Liver (tissue), 3 donors: Measurements from ENCODE around the gene PIK3CG.
"Not testable (repeated sequence)": the region's sequence is repeated elsewhere in the genome, so short reads cannot be mapped to it uniquely, and the experiment has no call there.

Experiments
- GABPA ChIP-seq, 2 donors: IDR thresholded peaks in 1 of 2; conservative IDR thresholded peaks in 1 of 2; 2 replicates each; pipeline ENCODE4 v1.6.1; 2016; ENCODE audit warnings: antibody characterized with exemption in 2 of 2, mild to moderate bottlenecking in 1 of 2, moderate library complexity in 1 of 2
- HNF4A ChIP-seq, 2 donors: conservative IDR thresholded peaks; 2 replicates each; pipeline ENCODE4 v1.6.1; 2016; ENCODE audit warnings: antibody characterized with exemption in 2 of 2, mild to moderate bottlenecking in 2 of 2
- NR2F2 ChIP-seq: IDR thresholded peaks from 2 replicates; pipeline ENCODE4 v1.6.1; 2016; ENCODE audit warnings: antibody characterized with exemption
- RAD21 ChIP-seq, 2 donors: IDR thresholded peaks; 2 replicates each; pipeline ENCODE4 v1.6.1; 2016; ENCODE audit warnings: antibody characterized with exemption in 2 of 2, mild to moderate bottlenecking in 2 of 2
- SP1 ChIP-seq: IDR thresholded peaks from 2 replicates; pipeline ENCODE4 v1.6.1; 2018; ENCODE audit warnings: antibody characterized with exemption, mild to moderate bottlenecking
- TAF1 ChIP-seq: conservative IDR thresholded peaks from 2 replicates; pipeline ENCODE4 v1.6.1; 2016; ENCODE audit warnings: antibody characterized with exemption, mild to moderate bottlenecking
- TF ChIP-seq, protein P1 (sequence below): fragments of 150-350 bp; IDR thresholded peaks from 2 replicates; pipeline ENCODE4 v1.5.1; 2017; ENCODE audit warnings: improper control_type of control experiment, low read depth, low read length; ENCODE audit not compliant: missing input control
- TF ChIP-seq, protein P2 (sequence below): IDR thresholded peaks from 2 replicates; pipeline ENCODE4 v1.6.1; 2016; ENCODE audit warnings: antibody characterized with exemption
- TF ChIP-seq, protein P3 (sequence below): IDR thresholded peaks from 2 replicates; pipeline ENCODE4 v1.6.1; 2016; ENCODE audit warnings: antibody characterized with exemption, mild to moderate bottlenecking
- TF ChIP-seq, protein P4 (sequence below): IDR thresholded peaks from 2 replicates; pipeline ENCODE4 v1.6.1; 2016; ENCODE audit warnings: antibody characterized with exemption
- TF ChIP-seq, protein P5 (sequence below): IDR thresholded peaks from 2 replicates; pipeline ENCODE4 v1.6.1; 2016; ENCODE audit warnings: antibody characterized with exemption
- donor health status: healthy.
- donor health status: healthy.

DNA sequence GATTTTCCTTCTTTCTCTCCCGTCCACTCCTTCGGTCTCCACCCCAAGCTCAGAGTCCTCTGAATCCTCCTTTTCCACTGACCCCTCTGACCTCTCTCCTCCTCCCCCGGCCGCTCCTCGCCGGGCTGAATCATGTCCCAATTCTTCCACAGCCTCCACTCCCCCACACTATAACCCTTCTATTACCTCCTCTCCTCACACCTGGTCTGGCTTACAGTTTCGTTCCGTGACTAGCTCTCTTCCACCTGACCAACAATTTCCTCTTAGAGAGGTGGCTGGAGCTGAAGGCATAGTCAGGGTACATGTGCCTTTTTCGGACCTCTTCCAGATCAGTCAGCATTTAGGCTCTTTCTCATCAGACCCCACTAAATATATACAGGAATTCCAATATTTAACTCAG, 34.2 kb upstream of the PIK3CG start:
- TF ChIP-seq, protein P1, sequence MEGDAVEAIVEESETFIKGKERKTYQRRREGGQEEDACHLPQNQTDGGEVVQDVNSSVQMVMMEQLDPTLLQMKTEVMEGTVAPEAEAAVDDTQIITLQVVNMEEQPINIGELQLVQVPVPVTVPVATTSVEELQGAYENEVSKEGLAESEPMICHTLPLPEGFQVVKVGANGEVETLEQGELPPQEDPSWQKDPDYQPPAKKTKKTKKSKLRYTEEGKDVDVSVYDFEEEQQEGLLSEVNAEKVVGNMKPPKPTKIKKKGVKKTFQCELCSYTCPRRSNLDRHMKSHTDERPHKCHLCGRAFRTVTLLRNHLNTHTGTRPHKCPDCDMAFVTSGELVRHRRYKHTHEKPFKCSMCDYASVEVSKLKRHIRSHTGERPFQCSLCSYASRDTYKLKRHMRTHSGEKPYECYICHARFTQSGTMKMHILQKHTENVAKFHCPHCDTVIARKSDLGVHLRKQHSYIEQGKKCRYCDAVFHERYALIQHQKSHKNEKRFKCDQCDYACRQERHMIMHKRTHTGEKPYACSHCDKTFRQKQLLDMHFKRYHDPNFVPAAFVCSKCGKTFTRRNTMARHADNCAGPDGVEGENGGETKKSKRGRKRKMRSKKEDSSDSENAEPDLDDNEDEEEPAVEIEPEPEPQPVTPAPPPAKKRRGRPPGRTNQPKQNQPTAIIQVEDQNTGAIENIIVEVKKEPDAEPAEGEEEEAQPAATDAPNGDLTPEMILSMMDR: not testable (repeated sequence)
- TF ChIP-seq GABPA (IDR thresholded peaks at IDR 0.05 in 1 of 2, conservative IDR thresholded peaks at IDR 0.05 in 1 of 2); HNF4A (conservative IDR thresholded peaks at IDR 0.05); SP1; TAF1; RAD21 (IDR thresholded peaks at IDR 0.05); NR2F2: not testable (repeated sequence)
- TF ChIP-seq, protein P2, sequence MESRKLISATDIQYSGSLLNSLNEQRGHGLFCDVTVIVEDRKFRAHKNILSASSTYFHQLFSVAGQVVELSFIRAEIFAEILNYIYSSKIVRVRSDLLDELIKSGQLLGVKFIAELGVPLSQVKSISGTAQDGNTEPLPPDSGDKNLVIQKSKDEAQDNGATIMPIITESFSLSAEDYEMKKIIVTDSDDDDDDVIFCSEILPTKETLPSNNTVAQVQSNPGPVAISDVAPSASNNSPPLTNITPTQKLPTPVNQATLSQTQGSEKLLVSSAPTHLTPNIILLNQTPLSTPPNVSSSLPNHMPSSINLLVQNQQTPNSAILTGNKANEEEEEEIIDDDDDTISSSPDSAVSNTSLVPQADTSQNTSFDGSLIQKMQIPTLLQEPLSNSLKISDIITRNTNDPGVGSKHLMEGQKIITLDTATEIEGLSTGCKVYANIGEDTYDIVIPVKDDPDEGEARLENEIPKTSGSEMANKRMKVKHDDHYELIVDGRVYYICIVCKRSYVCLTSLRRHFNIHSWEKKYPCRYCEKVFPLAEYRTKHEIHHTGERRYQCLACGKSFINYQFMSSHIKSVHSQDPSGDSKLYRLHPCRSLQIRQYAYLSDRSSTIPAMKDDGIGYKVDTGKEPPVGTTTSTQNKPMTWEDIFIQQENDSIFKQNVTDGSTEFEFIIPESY: not testable (repeated sequence)
- TF ChIP-seq, protein P3, sequence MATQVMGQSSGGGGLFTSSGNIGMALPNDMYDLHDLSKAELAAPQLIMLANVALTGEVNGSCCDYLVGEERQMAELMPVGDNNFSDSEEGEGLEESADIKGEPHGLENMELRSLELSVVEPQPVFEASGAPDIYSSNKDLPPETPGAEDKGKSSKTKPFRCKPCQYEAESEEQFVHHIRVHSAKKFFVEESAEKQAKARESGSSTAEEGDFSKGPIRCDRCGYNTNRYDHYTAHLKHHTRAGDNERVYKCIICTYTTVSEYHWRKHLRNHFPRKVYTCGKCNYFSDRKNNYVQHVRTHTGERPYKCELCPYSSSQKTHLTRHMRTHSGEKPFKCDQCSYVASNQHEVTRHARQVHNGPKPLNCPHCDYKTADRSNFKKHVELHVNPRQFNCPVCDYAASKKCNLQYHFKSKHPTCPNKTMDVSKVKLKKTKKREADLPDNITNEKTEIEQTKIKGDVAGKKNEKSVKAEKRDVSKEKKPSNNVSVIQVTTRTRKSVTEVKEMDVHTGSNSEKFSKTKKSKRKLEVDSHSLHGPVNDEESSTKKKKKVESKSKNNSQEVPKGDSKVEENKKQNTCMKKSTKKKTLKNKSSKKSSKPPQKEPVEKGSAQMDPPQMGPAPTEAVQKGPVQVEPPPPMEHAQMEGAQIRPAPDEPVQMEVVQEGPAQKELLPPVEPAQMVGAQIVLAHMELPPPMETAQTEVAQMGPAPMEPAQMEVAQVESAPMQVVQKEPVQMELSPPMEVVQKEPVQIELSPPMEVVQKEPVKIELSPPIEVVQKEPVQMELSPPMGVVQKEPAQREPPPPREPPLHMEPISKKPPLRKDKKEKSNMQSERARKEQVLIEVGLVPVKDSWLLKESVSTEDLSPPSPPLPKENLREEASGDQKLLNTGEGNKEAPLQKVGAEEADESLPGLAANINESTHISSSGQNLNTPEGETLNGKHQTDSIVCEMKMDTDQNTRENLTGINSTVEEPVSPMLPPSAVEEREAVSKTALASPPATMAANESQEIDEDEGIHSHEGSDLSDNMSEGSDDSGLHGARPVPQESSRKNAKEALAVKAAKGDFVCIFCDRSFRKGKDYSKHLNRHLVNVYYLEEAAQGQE: not testable (repeated sequence)
- TF ChIP-seq, protein P4, sequence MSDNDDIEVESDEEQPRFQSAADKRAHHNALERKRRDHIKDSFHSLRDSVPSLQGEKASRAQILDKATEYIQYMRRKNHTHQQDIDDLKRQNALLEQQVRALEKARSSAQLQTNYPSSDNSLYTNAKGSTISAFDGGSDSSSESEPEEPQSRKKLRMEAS: not testable (repeated sequence)
- TF ChIP-seq, protein P5, sequence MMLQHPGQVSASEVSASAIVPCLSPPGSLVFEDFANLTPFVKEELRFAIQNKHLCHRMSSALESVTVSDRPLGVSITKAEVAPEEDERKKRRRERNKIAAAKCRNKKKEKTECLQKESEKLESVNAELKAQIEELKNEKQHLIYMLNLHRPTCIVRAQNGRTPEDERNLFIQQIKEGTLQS: not testable (repeated sequence)
